Body of pancreas (tissue), 4 donors: Measurements from ENCODE around the gene ZNF511.

Experiments used
- CTCF ChIP-seq, 7 experiments: fragments of 450-650 bp in 4 of 7; fragments of 200-600 bp in 3 of 7; sonication (generic) in 3 of 7; IDR thresholded peaks; one replicate each; pipeline ENCODE4 v1.5.1; 2016 to 2019; ENCODE audit warnings: antibody characterized with exemption in 7 of 7
- POLR2A ChIP-seq, 3 donors: fragments of 450-650 bp; IDR thresholded peaks; one replicate each; pipeline ENCODE4 v1.6.1; 2016; ENCODE audit warnings: antibody characterized with exemption in 3 of 3, mild to moderate bottlenecking in 2 of 3

GRCh38 chr10:133327651-133328357, 19.1 kb downstream of the ZNF511 start:
- no peak for TF ChIP-seq CTCF (IDR thresholded peaks at IDR 0.05)
- TF ChIP-seq POLR2A (IDR thresholded peaks at IDR 0.05), result no peak
